OCI-LY7 (cell line): ENCODE data around the gene FAM174B. TPM values are rescaled to one million over a fixed set of nuclear protein-coding genes. Genes with fewer than 3 reads are reported as not detected.

Experiments used
- BruUV-seq: library from RNA; stranded (reverse); fragments of 400-500 nt; replicated peaks from 2 replicates; lab custom pipeline; 2021; lab: Mats Ljungman, UMichigan
- CTCF ChIA-PET: fragments of 300-600 bp; sonication (Branson Sonifier 250); formaldehyde crosslinking; loops from one replicate; lab custom pipeline; 2022; ENCODE audit warnings: antibody characterized with exemption; ENCODE audit not compliant: unreplicated experiment; lab: Charles Lee
- POLR2A ChIA-PET: fragments of 300-600 bp; sonication (Branson Sonifier 250); formaldehyde crosslinking; loops from one replicate; lab custom pipeline; 2022; ENCODE audit warnings: antibody characterized with exemption; lab: Charles Lee
- DNase-seq: peaks from one replicate; pipeline ENCODE4 v3.0.0-alpha.2; 2015; ENCODE audit warnings: low spot score
- H2AFZ ChIP-seq: fragments of 200-600 bp; sonication (generic), shearing (Covaris generic); 2 replicates; pipeline ENCODE4 v1.6.1; 2014; ENCODE audit warnings: mild to moderate bottlenecking, antibody characterized with exemption, low read length, moderate library complexity
- H3K27ac ChIP-seq: fragments of 200-600 bp; sonication (generic); 2 replicates; pipeline ENCODE4 v1.5.1; 2014; ENCODE audit warnings: mixed run types, low read depth, mild to moderate bottlenecking, moderate library complexity, low read length, inconsistent platforms; ENCODE audit not compliant: poor library complexity, severe bottlenecking
- H3K36me3 ChIP-seq: fragments of 200-600 bp; sonication (generic); 2 replicates; pipeline ENCODE4 v1.6.1; 2014; ENCODE audit warnings: mild to moderate bottlenecking, antibody characterized with exemption, low read length, moderate library complexity, mixed read lengths; ENCODE audit not compliant: insufficient read depth
- H3K4me1 ChIP-seq: fragments of 200-600 bp; sonication (generic); 2 replicates; pipeline ENCODE4 v1.5.1; 2014; ENCODE audit warnings: mild to moderate bottlenecking, low read length; ENCODE audit not compliant: insufficient read depth, poor library complexity, severe bottlenecking
- H3K4me2 ChIP-seq: fragments of 200-600 bp; sonication (generic); 2 replicates; pipeline ENCODE4 v1.6.1; 2014; ENCODE audit warnings: mild to moderate bottlenecking, low read length
- H3K4me3 ChIP-seq: fragments of 200-600 bp; sonication (generic); 2 replicates; pipeline ENCODE4 v1.5.1; 2014; ENCODE audit warnings: mild to moderate bottlenecking, low read depth, low read length; ENCODE audit not compliant: poor library complexity, severe bottlenecking
- H3K79me2 ChIP-seq: fragments of 200-600 bp; sonication (generic); 2 replicates; pipeline ENCODE4 v1.6.1; 2016; ENCODE audit warnings: low read depth, mild to moderate bottlenecking, low read length, moderate library complexity, mixed read lengths; ENCODE audit not compliant: insufficient read depth
- H3K9me2 ChIP-seq: fragments of 200-600 bp; sonication (generic); 2 replicates; pipeline ENCODE4 v1.6.1; 2016; ENCODE audit warnings: mild to moderate bottlenecking, low read length, mixed read lengths; ENCODE audit not compliant: insufficient read depth
- H3K9me3 ChIP-seq: fragments of 200-600 bp; sonication (generic); 2 replicates; pipeline ENCODE4 v1.6.1; 2014; ENCODE audit warnings: mild to moderate bottlenecking, mixed run types, low read length, mixed read lengths
- H4K20me1 ChIP-seq: fragments of 200-600 bp; sonication (generic); 2 replicates; pipeline ENCODE4 v1.6.1; 2014; ENCODE audit warnings: mild to moderate bottlenecking, antibody characterized with exemption, low read length, moderate library complexity, mixed read lengths; ENCODE audit not compliant: insufficient read depth
- CTCF ChIP-seq: fragments of 200-600 bp; sonication (generic); conservative IDR thresholded peaks from 2 replicates; pipeline ENCODE4 v1.5.1; 2014; ENCODE audit warnings: mild to moderate bottlenecking, antibody characterized with exemption, low read length, moderate library complexity, mixed read lengths
- EZH2phosphoT487 ChIP-seq: fragments of 200-600 bp; sonication (generic); IDR thresholded peaks from 2 replicates; pipeline ENCODE4 v1.6.1; 2018; ENCODE audit warnings: low read depth, borderline replicate concordance, mild to moderate bottlenecking, mixed run types, antibody characterized with exemption, low read length, moderate library complexity, mixed read lengths
- intact Hi-C: fragments of 100-400 bp; cut with micrococcal nuclease; formaldehyde crosslinking; loops from one replicate; pipeline ENCODE4 v1.10.0; 2022; ENCODE audit not compliant: unreplicated experiment
- total RNA-seq, 2 experiments: library from RNA; depleted of rRNA in 1 of 2; stranded (reverse); fragments of >200 nt in 1 of 2; shearing (Covaris generic) in 1 of 2; gene quantifications; 2 replicates each; pipeline ENCODE4 v1.2.3, GENCODE V29; 2014 to 2022

The FAM174B gene
- total RNA-seq, 2 experiments from 2014 or later: 1.3 to 24.4 TPM

- DNase-seq: no peak
- Histone ChIP-seq H2AFZ (no peak overlapping the region), H3K4me3 (no peak overlapping the region), H3K9me2 (no peaks in the 10 kb centered on the region), H3K36me3 (no peaks in the 10 kb centered on the region), H3K4me1 (no peaks in the 10 kb centered on the region), H3K79me2 (no peaks in the 10 kb centered on the region), H4K20me1 (no peaks in the 10 kb centered on the region), H3K9me3 (no peaks in the 10 kb centered on the region), H3K27ac (no peak overlapping the region), H3K4me2 (no peak overlapping the region)
- CTCF ChIA-PET: no interaction called here
- TF ChIP-seq CTCF (no peak), EZH2phosphoT487 (no peak)
- POLR2A ChIA-PET: interaction anchor here (0.6 kb wide), 1 partner anchor 490 kb away, joined by 3 read pairs; no protein-coding TSS in a partner anchor
- BruUV-seq: no TSS peak
- intact Hi-C loops: no loop called here
Measured at GRCh38 chr15:92633418-92633817, 22.2 kb downstream of the FAM174B start.

- Histone ChIP-seq H3K79me2 (no peaks in the 10 kb centered on the region), H3K9me3 (no peaks in the 10 kb centered on the region), H3K9me2 (no peaks in the 10 kb centered on the region), H4K20me1 (no peaks in the 10 kb centered on the region), H3K4me2 (no peak overlapping the region), H2AFZ (no peak overlapping the region), H3K27ac (no peak overlapping the region), H3K4me3 (no peak overlapping the region), H3K36me3 (no peaks in the 10 kb centered on the region), H3K4me1 (no peaks in the 10 kb centered on the region)
- TF ChIP-seq CTCF: no peak
- TF ChIP-seq EZH2phosphoT487: no peak
- ChIA-PET POLR2A (interaction anchor here (0.6 kb wide), 1 partner anchor 490 kb away, joined by 3 read pairs; no protein-coding TSS in a partner anchor), CTCF (no interaction called here)
- intact Hi-C loops: no loop called here
- DNase-seq: no peak
- no TSS peak for BruUV-seq
Measured at GRCh38 chr15:92633001-92633400, 22.6 kb downstream of the FAM174B start.

- no peak for DNase-seq
- no peak for TF ChIP-seq EZH2phosphoT487
- peak; percentile 47; the same call in 1 of the 2 replicates for TF ChIP-seq CTCF
- no peaks in the 10 kb centered on the region for H3K36me3 ChIP-seq
- no peaks in the 10 kb centered on the region for H4K20me1 ChIP-seq
- no peaks in the 10 kb centered on the region for H3K9me3 ChIP-seq
- no peaks in the 10 kb centered on the region for H3K4me1 ChIP-seq
- H2AFZ ChIP-seq: no peak overlapping the region
- H3K79me2 ChIP-seq: no peaks in the 10 kb centered on the region
- intact Hi-C loops: no loop called here
- no peak overlapping the region for H3K27ac ChIP-seq
- H3K9me2 ChIP-seq: no peaks in the 10 kb centered on the region
- BruUV-seq: no TSS peak
- ChIA-PET CTCF (no interaction called here), POLR2A (no interaction called here)
- H3K4me3 ChIP-seq: no peak overlapping the region
- H3K4me2 ChIP-seq: no peak overlapping the region
Measured at GRCh38 chr15:92631721-92632120, 23.9 kb downstream of the FAM174B start.
